ENCODE measurements around the gene GZMB. TPM values are rescaled to one million over a fixed set of nuclear protein-coding genes. Genes with fewer than 3 reads are reported as not detected.

GZMB gene
- total RNA-seq, 1 experiment from 2014 or later = not detected

- CTCF ChIA-PET = no interaction called here
- no peak overlapping the region for H3K4me3 ChIP-seq (ENCODE audit: low read depth, low read length, poor library complexity, severe bottlenecking)
- intact Hi-C loops (cut with micrococcal nuclease; ENCODE audit: unreplicated experiment) = no loop called here
- no peak for DNase-seq (ENCODE audit: low spot score)
- H3K27me3 ChIP-seq (replicated peaks; ENCODE audit: insufficient read depth, low read depth, low read length, poor library complexity) = no peaks in the 10 kb centered on the region
- POLR2A ChIA-PET (ENCODE audit: low non-redundant PET) = no interaction called here
- no peaks in the 10 kb centered on the region for H3K36me3 ChIP-seq (ENCODE audit: insufficient read depth, low read length, poor library complexity, severe bottlenecking)
- H3K4me1 ChIP-seq (ENCODE audit: insufficient read depth, low read length, poor library complexity, severe bottlenecking) = no peaks in the 10 kb centered on the region
- BruUV-seq (replicated peaks) = no TSS peak
- H3K9me3 ChIP-seq (ENCODE audit: low read depth, low read length, poor library complexity, severe bottlenecking) = no peaks in the 10 kb centered on the region
- TF ChIP-seq EZH2 (IDR thresholded peaks at IDR 0.05; ENCODE audit: borderline replicate concordance, low read depth, low read length, poor library complexity, severe bottlenecking) = no peak
- no peak for TF ChIP-seq CTCF (conservative IDR thresholded peaks at IDR 0.05; ENCODE audit: low read depth, low read length)
- H3K27ac ChIP-seq (ENCODE audit: low read depth, low read length, poor library complexity, severe bottlenecking) = no peak overlapping the region
Observed at GRCh38 chr14:24613241-24613640, 20.7 kb downstream of the GZMB start.

- no peaks in the 10 kb centered on the region for H3K36me3 ChIP-seq (ENCODE audit: insufficient read depth, low read length, poor library complexity, severe bottlenecking)
- H3K4me3 ChIP-seq (ENCODE audit: low read depth, low read length, poor library complexity, severe bottlenecking) = no peak overlapping the region
- no peaks in the 10 kb centered on the region for H3K4me1 ChIP-seq (ENCODE audit: insufficient read depth, low read length, poor library complexity, severe bottlenecking)
- H3K27me3 ChIP-seq (replicated peaks; ENCODE audit: insufficient read depth, low read depth, low read length, poor library complexity) = no peaks in the 10 kb centered on the region
- TF ChIP-seq EZH2 (IDR thresholded peaks at IDR 0.05; ENCODE audit: borderline replicate concordance, low read depth, low read length, poor library complexity, severe bottlenecking) (no peak), CTCF (conservative IDR thresholded peaks at IDR 0.05; ENCODE audit: low read depth, low read length) (no peak)
- intact Hi-C loops (cut with micrococcal nuclease; ENCODE audit: unreplicated experiment) = no loop called here
- DNase-seq (ENCODE audit: low spot score) = peak; percentile 10
- no peaks in the 10 kb centered on the region for H3K9me3 ChIP-seq (ENCODE audit: low read depth, low read length, poor library complexity, severe bottlenecking)
- no TSS peak for BruUV-seq (replicated peaks)
- CTCF ChIA-PET = no interaction called here
- POLR2A ChIA-PET (ENCODE audit: low non-redundant PET) = no interaction called here
- no peak overlapping the region for H3K27ac ChIP-seq (ENCODE audit: low read depth, low read length, poor library complexity, severe bottlenecking)
Observed at GRCh38 chr14:24612196-24612595, 21.8 kb downstream of the GZMB start.

DNA sequence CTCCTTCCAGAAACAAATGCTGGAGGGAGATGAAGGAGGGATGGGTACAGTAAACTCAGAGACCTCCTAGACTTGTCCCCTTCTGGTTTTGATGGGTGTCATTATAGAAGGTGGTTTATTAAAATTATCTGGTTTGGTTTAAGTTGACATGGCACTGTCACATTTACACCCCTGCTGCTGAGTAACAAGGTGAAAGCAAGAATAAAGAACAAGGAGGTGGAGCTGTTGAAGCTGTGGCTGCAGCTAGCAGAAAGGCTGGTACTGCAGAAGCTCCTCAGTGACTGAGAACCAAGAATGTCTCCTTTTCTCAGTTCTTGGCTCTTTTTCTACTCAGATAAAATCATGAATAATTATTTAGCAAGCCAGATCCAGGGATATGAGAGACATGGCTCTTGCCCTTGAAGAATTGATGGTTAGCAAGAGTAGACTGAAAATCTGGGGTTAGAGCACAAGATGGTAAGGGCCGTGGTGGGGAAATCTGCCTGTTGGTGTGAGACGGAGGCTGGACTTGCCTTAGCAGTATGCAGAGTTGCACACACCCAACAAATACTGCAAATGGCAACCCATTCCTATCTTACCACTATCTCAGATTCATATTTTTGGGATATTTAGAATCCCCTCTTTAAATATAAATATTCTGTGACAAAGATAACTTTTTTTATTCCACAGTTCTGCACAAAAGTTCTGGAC lies 24.2 kb downstream of the GZMB start, which contains the start of gene GZMH:
TSS of gene GZMH (minus strand) at position 31 of the 690 bp plus-strand sequence. CDS start 72 bp downstream, outside the sequence.
- no peak for DNase-seq (ENCODE audit: low spot score)
- H3K27ac ChIP-seq (ENCODE audit: low read depth, low read length, poor library complexity, severe bottlenecking) = no peak within 1 kb of the TSS
- H3K4me3 ChIP-seq (ENCODE audit: low read depth, low read length, poor library complexity, severe bottlenecking) = no peak within 1 kb of the TSS
- no peaks in the 10 kb centered on the region for H3K27me3 ChIP-seq (replicated peaks; ENCODE audit: insufficient read depth, low read depth, low read length, poor library complexity)
- no peaks in the 10 kb centered on the region for H3K4me1 ChIP-seq (ENCODE audit: insufficient read depth, low read length, poor library complexity, severe bottlenecking)
- intact Hi-C loops (cut with micrococcal nuclease; ENCODE audit: unreplicated experiment) = no loop called here
- TF ChIP-seq EZH2 (IDR thresholded peaks at IDR 0.05; ENCODE audit: borderline replicate concordance, low read depth, low read length, poor library complexity, severe bottlenecking) = no peak
- TF ChIP-seq CTCF (conservative IDR thresholded peaks at IDR 0.05; ENCODE audit: low read depth, low read length) = no peak
- no peaks in the 10 kb centered on the region for H3K36me3 ChIP-seq (ENCODE audit: insufficient read depth, low read length, poor library complexity, severe bottlenecking)
- ChIA-PET POLR2A (ENCODE audit: low non-redundant PET) (no interaction called here), CTCF (no interaction called here)
- no peaks in the 10 kb centered on the region for H3K9me3 ChIP-seq (ENCODE audit: low read depth, low read length, poor library complexity, severe bottlenecking)
- BruUV-seq (replicated peaks) = no TSS peak
